OCI-LY1 (cell line): ENCODE results near the gene ABLIM1.

Experiments used
- CTCF ChIP-seq: fragments of 200-600 bp; sonication (generic), shearing (Covaris generic); IDR thresholded peaks from 2 replicates; pipeline ENCODE4 v1.5.1; 2017; ENCODE audit warnings: mild to moderate bottlenecking, antibody characterized with exemption, low read length, moderate library complexity, mixed read lengths
- EZH2 ChIP-seq: fragments of 200-600 bp; sonication (generic), shearing (Covaris generic); IDR thresholded peaks from 2 replicates; pipeline ENCODE4 v1.8.0; 2017; ENCODE audit warnings: borderline replicate concordance, mixed run types, mild to moderate bottlenecking, antibody characterized with exemption, low read length, moderate library complexity, mixed read lengths

- TF ChIP-seq CTCF (no peak), EZH2 (no peak)
These were observed 8.7 kb downstream of the ABLIM1 start for GRCh38 chr10:114649217-114649903.
